Lower leg skin (tissue), 3 donors: ENCODE data around the gene C1orf52.

Experiments used
- POLR2A ChIP-seq, 2 donors: fragments of 450-650 bp; IDR thresholded peaks; one replicate each; pipeline ENCODE4 v1.6.1; 2016 to 2017; ENCODE audit warnings: antibody characterized with exemption in 2 of 2, mild to moderate bottlenecking in 1 of 2, moderate library complexity in 1 of 2
- TF ChIP-seq, protein P1 (sequence below), 3 donors: fragments of 450-650 bp; IDR thresholded peaks; one replicate each; pipeline ENCODE4 v1.5.1; 2016; ENCODE audit warnings: antibody characterized with exemption in 3 of 3, mild to moderate bottlenecking in 3 of 3, moderate library complexity in 2 of 3

DNA sequence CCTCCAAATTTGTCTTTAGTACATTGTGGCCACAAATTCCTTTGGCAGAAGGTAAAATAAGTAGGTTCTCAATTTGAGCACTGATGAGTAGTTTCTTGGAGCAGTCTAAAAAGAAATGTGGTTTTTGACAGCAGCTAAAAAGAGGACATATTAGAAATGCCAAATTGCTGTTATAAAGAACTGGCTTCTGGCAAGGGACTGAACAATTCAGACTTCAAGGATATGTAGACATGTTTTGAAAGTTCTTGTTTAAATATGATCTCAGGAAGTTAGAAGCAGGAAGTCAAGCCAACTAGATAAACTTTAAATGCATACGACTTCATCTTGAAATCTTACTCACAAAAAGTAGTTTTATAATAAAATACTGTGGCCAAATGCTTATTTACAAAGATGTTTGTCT lies 18.8 kb downstream of the C1orf52 start:
- TF ChIP-seq, protein P1, sequence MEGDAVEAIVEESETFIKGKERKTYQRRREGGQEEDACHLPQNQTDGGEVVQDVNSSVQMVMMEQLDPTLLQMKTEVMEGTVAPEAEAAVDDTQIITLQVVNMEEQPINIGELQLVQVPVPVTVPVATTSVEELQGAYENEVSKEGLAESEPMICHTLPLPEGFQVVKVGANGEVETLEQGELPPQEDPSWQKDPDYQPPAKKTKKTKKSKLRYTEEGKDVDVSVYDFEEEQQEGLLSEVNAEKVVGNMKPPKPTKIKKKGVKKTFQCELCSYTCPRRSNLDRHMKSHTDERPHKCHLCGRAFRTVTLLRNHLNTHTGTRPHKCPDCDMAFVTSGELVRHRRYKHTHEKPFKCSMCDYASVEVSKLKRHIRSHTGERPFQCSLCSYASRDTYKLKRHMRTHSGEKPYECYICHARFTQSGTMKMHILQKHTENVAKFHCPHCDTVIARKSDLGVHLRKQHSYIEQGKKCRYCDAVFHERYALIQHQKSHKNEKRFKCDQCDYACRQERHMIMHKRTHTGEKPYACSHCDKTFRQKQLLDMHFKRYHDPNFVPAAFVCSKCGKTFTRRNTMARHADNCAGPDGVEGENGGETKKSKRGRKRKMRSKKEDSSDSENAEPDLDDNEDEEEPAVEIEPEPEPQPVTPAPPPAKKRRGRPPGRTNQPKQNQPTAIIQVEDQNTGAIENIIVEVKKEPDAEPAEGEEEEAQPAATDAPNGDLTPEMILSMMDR (IDR thresholded peaks at IDR 0.05), result no peak
- no peak for TF ChIP-seq POLR2A (IDR thresholded peaks at IDR 0.05)
